WTC11 (cell line): ENCODE measurements around the gene ARHGAP28.

Source experiments
- CREM ChIP-seq: sonication (generic); formaldehyde crosslinking; IDR thresholded peaks from 2 replicates; pipeline ENCODE4 v1.8.1; 2022; ENCODE audit warnings: mild to moderate bottlenecking, missing genetic modification reagents, moderate library complexity
- CTCF ChIP-seq: fragments of 200-600 bp; IDR thresholded peaks from 2 replicates; pipeline ENCODE4 v1.8.0; 2022; ENCODE audit warnings: antibody characterized with exemption
- E2F1 ChIP-seq: sonication (generic); formaldehyde crosslinking; IDR thresholded peaks from 2 replicates; pipeline ENCODE4 v1.8.0; 2022; ENCODE audit warnings: mild to moderate bottlenecking, missing genetic modification reagents
- E2F4 ChIP-seq: sonication (generic); formaldehyde crosslinking; IDR thresholded peaks from 2 replicates; pipeline ENCODE4 v1.8.1; 2022; ENCODE audit warnings: low read depth, mild to moderate bottlenecking, moderate library complexity, missing genetic modification reagents, borderline replicate concordance
- FOXP1 ChIP-seq: sonication (generic); formaldehyde crosslinking; IDR thresholded peaks from 2 replicates; pipeline ENCODE4 v1.8.0; 2022; ENCODE audit warnings: missing genetic modification reagents, mild to moderate bottlenecking, moderate library complexity, borderline replicate concordance
- JUN ChIP-seq: sonication (generic); formaldehyde crosslinking; IDR thresholded peaks from 2 replicates; pipeline ENCODE4 v1.8.0; 2023; ENCODE audit warnings: mild to moderate bottlenecking, missing genetic modification reagents
- NFYB ChIP-seq: sonication (generic); formaldehyde crosslinking; conservative IDR thresholded peaks from 2 replicates; pipeline ENCODE4 v1.8.0; 2022; ENCODE audit warnings: low read depth, missing genetic modification reagents
- PRDM15 ChIP-seq: sonication (generic); formaldehyde crosslinking; IDR thresholded peaks from 2 replicates; pipeline ENCODE4 v1.8.0; 2022; ENCODE audit warnings: missing genetic modification reagents
- STAT6 ChIP-seq: sonication (generic); formaldehyde crosslinking; conservative IDR thresholded peaks from 2 replicates; pipeline ENCODE4 v1.8.1; 2023; ENCODE audit warnings: mild to moderate bottlenecking, low read depth, missing genetic modification reagents, moderate library complexity
- TCF7 ChIP-seq: sonication (generic); formaldehyde crosslinking; IDR thresholded peaks from 2 replicates; pipeline ENCODE4 v1.8.0; 2022; ENCODE audit warnings: mild to moderate bottlenecking, low read depth, missing genetic modification reagents, moderate library complexity
- USF1 ChIP-seq: sonication (generic); formaldehyde crosslinking; IDR thresholded peaks from 2 replicates; pipeline ENCODE4 v1.8.0; 2022; ENCODE audit warnings: mild to moderate bottlenecking, missing genetic modification reagents
- USF2 ChIP-seq: sonication (generic); formaldehyde crosslinking; IDR thresholded peaks from 2 replicates; pipeline ENCODE4 v1.8.1; 2023; ENCODE audit warnings: mild to moderate bottlenecking, missing genetic modification reagents, moderate library complexity
- ZBTB43 ChIP-seq: sonication (generic); formaldehyde crosslinking; IDR thresholded peaks from 2 replicates; pipeline ENCODE4 v1.8.1; 2023; ENCODE audit warnings: mild to moderate bottlenecking, missing genetic modification reagents
- ZNF263 ChIP-seq: sonication (generic); formaldehyde crosslinking; IDR thresholded peaks from 2 replicates; pipeline ENCODE4 v1.8.1; 2022; ENCODE audit warnings: low read depth, mild to moderate bottlenecking, moderate library complexity, missing genetic modification reagents

- no peak for TF ChIP-seq FOXP1
- no peak for TF ChIP-seq TCF7
- no peak for TF ChIP-seq CREM (CRISPR knock-in tag)
- no peak for TF ChIP-seq CTCF
- no peak for TF ChIP-seq USF1 (CRISPR knock-in tag)
- no peak for TF ChIP-seq ZBTB43 (CRISPR knock-in tag)
- no peak for TF ChIP-seq E2F1 (CRISPR knock-in tag)
- TF ChIP-seq JUN (CRISPR knock-in tag), result no peak
- no peak for TF ChIP-seq E2F4
- no peak for TF ChIP-seq PRDM15 (CRISPR knock-in tag)
- no peak for TF ChIP-seq ZNF263
- no peak for TF ChIP-seq STAT6 (CRISPR knock-in tag)
- TF ChIP-seq NFYB (CRISPR knock-in tag), result no peak
- TF ChIP-seq USF2 (CRISPR knock-in tag), result no peak
Observed at GRCh38 chr18:6793455-6793854, 63.9 kb downstream of the ARHGAP28 start.
